ENCODE results near the gene TMTC1.
A peak's percentile ranks its signal among the peaks of the same experiment; 100 is the strongest.

Gene TMTC1

DNA sequence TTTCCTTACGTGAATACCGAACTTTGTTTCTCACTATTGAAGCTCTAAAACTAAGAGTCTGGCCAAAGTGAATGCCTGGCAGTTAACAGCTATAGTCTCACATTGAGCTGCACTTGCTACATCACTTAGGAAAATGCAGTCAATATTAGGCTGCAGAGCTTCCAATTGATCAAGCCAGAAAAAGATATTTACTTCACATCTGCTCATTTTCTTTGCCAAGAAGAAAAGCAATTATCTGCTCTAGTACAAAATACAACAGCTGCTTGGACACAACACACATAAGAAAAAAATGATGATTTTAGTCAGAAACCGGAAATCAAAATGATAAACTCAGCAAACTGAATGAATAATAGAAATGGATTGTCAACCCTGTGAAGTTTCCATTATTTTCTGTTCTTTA is 45.4 kb downstream of the TMTC1 start:
- DNase-seq, result no peak

GRCh38 chr12:29737644-29738043 is 46.1 kb downstream of the TMTC1 start:
- no peak for DNase-seq

DNA sequence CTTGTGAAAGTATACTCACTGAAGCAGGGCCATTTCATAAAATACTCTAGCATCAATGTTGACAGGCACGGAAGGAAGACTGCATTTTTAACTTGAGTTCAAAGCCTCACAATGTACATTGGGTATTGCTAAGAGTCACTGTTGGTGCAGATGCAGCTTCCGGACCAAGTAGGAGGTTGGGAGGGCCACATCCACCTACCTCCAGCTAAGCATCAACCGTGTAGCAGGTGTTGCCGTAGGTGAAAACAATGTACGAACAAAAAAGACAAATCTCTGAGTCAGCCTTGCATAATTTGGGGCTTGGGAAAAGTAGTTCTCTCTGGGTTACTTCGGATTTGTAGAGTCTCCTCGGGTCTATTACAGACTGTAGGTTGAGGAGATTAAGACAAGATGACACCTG is 48.1 kb downstream of the TMTC1 start:
- no peak for DNase-seq

- no peak for DNase-seq
Observed at GRCh38 chr12:29734734-29735133, 49.0 kb downstream of the TMTC1 start.

- no peak for DNase-seq
Observed at GRCh38 chr12:29734305-29734704, 49.4 kb downstream of the TMTC1 start.

GRCh38 chr12:29733501-29733900 is 50.2 kb downstream of the TMTC1 start:
- DNase-seq, result no peak

GRCh38 chr12:29733060-29733459 is 50.7 kb downstream of the TMTC1 start:
- DNase-seq, result peak; percentile 14

GRCh38 chr12:29732593-29732992 is 51.1 kb downstream of the TMTC1 start:
- DNase-seq, result no peak

- no peak for DNase-seq
Observed at GRCh38 chr12:29732191-29732590, 51.6 kb downstream of the TMTC1 start.

DNA sequence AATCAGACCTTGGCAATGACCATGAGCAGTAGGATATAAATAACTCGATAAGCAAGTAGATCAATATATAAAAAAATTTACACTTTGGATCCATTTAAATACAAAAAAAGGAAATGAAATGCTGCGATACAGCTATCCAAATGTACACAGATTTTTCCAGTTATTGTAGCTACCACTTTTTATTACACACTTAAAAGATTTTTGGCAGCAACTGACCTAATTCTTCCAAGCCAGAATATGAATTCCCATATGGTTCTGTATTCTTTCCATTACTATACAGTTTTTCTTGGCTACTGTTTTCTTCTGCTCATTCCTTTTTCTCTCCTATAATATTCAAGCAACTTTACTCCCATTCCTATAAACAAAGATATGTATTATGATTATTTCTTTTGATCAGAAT is 52.2 kb downstream of the TMTC1 start:
- no peak for DNase-seq

DNA sequence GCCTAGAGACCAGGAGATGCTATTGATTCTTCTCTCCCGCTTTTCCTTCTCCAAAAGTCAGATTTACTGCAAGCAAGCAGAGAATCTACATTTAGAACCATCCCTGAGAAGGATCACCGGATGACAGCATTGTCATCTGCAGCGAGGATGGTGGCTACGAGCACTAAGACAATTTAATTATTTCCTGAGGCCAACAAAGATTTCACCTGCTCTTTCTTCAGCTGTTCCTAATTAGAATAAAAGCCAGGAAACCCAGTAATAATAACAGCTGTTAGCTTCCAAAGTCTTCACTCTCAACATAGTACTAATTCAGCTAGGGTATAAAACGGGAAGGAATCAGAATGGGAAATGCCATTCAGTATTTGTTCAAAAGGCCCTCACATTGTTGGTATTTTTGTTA is 53.3 kb downstream of the TMTC1 start:
- no peak for DNase-seq

- DNase-seq, result no peak
Observed at GRCh38 chr12:29728030-29728429, 55.7 kb downstream of the TMTC1 start.

- DNase-seq, result no peak
Observed at GRCh38 chr12:29726741-29727348, 56.9 kb downstream of the TMTC1 start.

DNA sequence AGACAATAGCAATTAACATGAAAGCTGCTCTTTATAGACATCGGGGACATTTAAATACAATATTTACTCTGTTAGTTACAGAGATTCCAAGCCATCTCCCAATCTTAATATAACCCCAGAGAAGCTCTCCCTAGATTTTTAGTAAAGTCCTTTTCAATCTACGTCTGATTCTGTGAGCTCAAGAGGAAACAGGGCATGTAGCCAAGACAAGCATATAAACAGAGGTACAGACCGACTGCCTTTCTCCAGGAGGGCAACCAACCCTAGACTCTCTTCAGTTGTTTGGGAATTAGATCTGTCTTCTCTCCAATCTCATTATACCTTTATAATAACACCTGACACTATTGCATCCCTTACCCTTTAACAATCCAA is 57.4 kb downstream of the TMTC1 start:
- DNase-seq, result no peak

DNA sequence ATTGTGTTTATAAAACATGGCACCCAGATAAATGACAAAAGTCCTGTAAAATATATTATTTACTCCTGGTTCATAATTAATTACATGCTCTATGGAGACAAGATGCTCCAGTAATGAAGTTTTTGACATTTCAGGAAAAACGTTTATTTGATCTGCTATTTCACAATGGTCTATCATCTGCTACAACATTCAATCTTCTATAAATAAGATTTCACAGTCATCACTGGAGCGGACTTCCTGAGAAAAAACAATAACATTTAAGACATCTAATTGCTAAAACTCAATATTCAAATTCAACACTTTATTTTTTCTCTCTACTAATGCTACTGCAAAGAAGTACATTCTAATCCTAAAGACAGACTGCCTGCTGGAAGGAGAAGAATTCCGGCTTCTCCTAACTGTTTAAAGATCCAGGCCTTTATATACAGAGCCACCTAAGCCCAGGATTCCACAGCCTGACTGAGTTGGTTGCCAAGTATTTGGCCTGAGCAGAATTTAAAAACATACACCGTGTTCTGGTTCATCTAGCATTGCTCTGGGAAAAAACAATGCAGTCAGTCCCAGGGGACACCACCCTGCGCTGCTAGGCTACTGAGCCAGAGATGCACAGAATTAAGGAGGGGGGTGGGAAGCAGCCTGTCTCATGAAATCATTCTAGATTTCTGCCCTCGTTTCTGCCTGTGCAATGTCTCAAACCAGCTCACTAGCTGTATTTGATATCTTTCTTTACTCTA is 58.0 kb downstream of the TMTC1 start:
- no peak for DNase-seq

DNA sequence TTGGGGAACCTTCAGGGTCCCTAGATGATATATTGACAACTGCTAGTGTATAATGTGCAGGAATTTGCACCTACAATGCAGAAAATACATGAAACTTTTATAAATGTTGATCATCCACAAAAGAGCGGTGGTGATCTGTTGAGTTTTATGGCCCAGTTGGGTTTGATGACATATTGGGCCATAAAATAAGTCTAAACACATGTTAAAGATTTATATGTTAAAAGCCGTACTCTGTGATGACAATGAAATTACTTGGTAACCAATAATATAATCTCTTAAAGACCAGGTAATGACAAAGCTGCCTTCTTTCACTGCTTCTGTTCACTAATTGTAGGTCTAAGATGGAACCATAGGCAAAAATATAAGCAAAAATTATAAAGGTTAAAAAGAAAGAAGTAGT is 61.6 kb downstream of the TMTC1 start:
- DNase-seq, result no peak

- DNase-seq, result no peak
Observed at GRCh38 chr12:29719381-29719780, 64.4 kb downstream of the TMTC1 start.

DNA sequence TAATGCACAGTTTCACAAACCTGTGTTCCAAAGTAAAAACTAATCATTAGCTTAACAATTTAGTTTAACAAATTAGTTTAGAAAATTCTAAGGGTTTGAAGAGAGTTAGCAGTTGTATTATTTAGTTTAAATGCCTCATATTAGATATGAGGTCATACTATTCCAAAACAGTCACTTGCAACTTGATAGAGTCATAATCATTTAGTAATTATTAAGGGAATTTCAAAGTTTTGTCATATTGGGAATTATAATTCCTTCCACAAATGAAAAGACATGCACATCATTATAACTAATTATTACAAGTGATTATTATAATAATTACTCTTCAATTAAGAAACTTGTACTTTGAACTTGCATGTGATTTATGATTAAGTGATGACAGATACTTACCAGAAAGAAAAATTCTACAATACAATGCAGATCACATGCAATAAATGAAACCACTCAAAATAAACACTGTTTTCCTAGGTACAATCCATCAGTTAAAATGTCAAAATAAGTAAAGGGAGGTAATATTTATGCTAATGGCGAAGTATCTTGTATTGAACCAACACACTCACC is 66.1 kb downstream of the TMTC1 start:
- no peak for DNase-seq

GRCh38 chr12:29714966-29715365 is 68.8 kb downstream of the TMTC1 start:
- DNase-seq, result no peak

DNA sequence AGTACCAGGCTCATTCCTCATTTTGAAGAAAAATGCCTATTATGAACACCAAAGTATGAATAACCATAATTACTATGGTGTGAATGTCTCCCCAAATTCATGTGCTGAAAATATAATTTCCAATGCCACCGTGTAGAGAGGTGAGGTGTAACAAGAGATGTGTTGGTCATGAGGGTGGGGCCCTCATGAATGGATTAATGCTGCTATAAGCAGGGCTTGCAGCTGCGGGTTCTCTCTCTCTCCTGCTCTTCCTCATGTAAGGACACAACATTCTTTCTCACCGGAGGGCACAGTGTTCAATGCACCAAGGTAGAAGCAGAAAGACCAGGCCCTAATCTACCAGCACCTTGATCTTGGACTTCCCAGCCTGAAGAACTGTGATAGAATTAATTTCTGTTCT is 70.0 kb downstream of the TMTC1 start:
- DNase-seq, result no peak

DNA sequence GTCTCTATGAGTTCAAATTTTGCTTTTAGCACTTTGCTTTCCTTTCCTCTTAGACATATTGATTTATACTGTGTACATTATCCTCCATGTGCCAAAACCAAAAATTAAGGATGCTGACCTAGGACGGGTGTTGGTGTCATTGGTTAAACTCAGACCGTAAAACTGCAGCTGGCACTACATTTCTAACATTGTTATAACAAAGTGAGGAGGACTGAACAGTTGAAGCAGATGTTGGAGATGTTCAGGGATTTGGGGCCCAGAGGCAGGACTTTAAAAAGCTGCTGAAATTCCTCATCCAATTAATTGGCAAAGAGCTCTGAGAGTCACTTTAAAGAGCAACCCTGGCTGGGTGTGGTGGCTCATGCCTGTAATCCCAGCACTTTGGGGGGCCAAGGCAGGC is 72.4 kb downstream of the TMTC1 start:
- DNase-seq, result no peak

DNA sequence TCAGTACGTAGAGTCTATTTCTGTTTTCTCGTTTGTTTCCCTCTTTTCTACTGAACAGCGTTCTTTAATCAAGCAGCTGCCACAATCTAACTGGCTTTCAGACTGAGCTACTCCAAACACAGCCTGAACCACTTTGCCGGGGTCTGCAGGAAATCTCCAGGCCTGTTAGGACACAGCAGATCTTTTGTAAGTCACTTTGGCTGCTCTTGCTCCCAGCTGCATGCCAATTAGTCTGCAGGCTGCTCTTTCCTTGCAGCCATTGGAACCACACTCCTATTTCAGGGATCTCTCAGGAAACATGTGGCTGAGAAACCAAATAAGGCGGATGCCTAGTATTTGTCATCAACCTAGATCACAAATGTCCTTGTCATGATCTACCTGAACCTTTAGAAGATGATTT is 73.6 kb downstream of the TMTC1 start:
- DNase-seq, result no peak

GRCh38 chr12:29709496-29710040 is 74.2 kb downstream of the TMTC1 start:
- DNase-seq, result no peak

- no peak for DNase-seq
Observed at GRCh38 chr12:29709054-29709453, 74.7 kb downstream of the TMTC1 start.

Data from activated CD4-positive, alpha-beta T cell treated with anti-CD3 and anti-CD28 coated beads, Interleukin-2, Interleukin-6, amounts not matched to agents 100 ng/mL and 50 ng/mL, durations not matched to agents 16 hours and 8 hours (primary cell).